Mesothelial cell of epicardium (in vitro differentiated cells): Measurements from ENCODE around the gene MBNL1. TPM values are rescaled to one million over a fixed set of nuclear protein-coding genes. Genes with fewer than 3 reads are reported as not detected.
"Not testable (repeated sequence)": the region's sequence is repeated elsewhere in the genome, so short reads cannot be mapped to it uniquely, and the experiment has no call there.

ENCODE experiments used
- DNase-seq, 2 experiments: peaks; one replicate each; pipeline ENCODE4 v3.0.0; 2021; ENCODE audit warnings: low spot score in 2 of 2; ENCODE audit not compliant: unreplicated experiment in 2 of 2
- H3K27ac Mint-ChIP-seq: 2 replicates; pipeline ENCODE4 v1.8.0; 2021; ENCODE audit warnings: mixed read lengths
- H3K27me3 Mint-ChIP-seq: 2 replicates; pipeline ENCODE4 v1.8.0; 2021; ENCODE audit warnings: low read depth, mixed read lengths
- H3K36me3 Mint-ChIP-seq: 2 replicates; pipeline ENCODE4 v1.8.0; 2021; ENCODE audit warnings: mixed read lengths
- H3K4me1 Mint-ChIP-seq: 2 replicates; pipeline ENCODE4 v1.8.0; 2021; ENCODE audit warnings: mixed read lengths
- H3K4me3 Mint-ChIP-seq: 2 replicates; pipeline ENCODE4 v1.8.0; 2021; ENCODE audit warnings: mild to moderate bottlenecking, moderate library complexity, mixed read lengths
- H3K9me3 Mint-ChIP-seq: 2 replicates; pipeline ENCODE4 v1.8.0; 2021; ENCODE audit warnings: mixed read lengths
- CTCF ChIP-seq: fragments of 200-600 bp; sonication (generic); IDR thresholded peaks from one replicate; pipeline ENCODE4 v1.5.0; 2021; ENCODE audit warnings: antibody characterized with exemption; ENCODE audit not compliant: unreplicated experiment
- total RNA-seq: library from RNA; stranded (reverse); gene quantifications from 3 replicates; pipeline ENCODE4 v1.2.1, GENCODE V29; 2021

Gene MBNL1
- total RNA-seq, 1 donor from 2014 or later = 74.8 TPM

- no peak for TF ChIP-seq CTCF
- Mint-ChIP-seq H3K27ac (no peak overlapping the region), H3K36me3 (peaks cover 2% of the 10 kb centered on the region), H3K4me1 (peaks cover 32% of the 10 kb centered on the region), H3K27me3 (no peaks in the 10 kb centered on the region), H3K4me3 (no peak overlapping the region), H3K9me3 (no peaks in the 10 kb centered on the region)
- no peak for DNase-seq
Measured at GRCh38 chr3:152391671-152392070, 122.9 kb downstream of the MBNL1 start.

- Mint-ChIP-seq H3K27me3 (no peaks in the 10 kb centered on the region), H3K9me3 (no peaks in the 10 kb centered on the region), H3K4me1 (peaks cover 29% of the 10 kb centered on the region), H3K36me3 (peaks cover 5% of the 10 kb centered on the region), H3K4me3 (no peak overlapping the region), H3K27ac (peak overlapping the region; percentile 72)
- no peak for TF ChIP-seq CTCF
- DNase-seq = no peak
Measured at GRCh38 chr3:152392272-152392880, 123.6 kb downstream of the MBNL1 start.

GRCh38 chr3:152394246-152394645, 125.5 kb downstream of the MBNL1 start:
- Mint-ChIP-seq H3K4me1 (peaks cover 31% of the 10 kb centered on the region), H3K27me3 (no peaks in the 10 kb centered on the region), H3K27ac (no peak overlapping the region), H3K36me3 (peaks cover 5% of the 10 kb centered on the region), H3K9me3 (no peaks in the 10 kb centered on the region), H3K4me3 (no peak overlapping the region)
- DNase-seq = no peak
- TF ChIP-seq CTCF = no peak

- H3K9me3 Mint-ChIP-seq = no peaks in the 10 kb centered on the region
- no peak overlapping the region for H3K4me3 Mint-ChIP-seq
- no peak overlapping the region for H3K27ac Mint-ChIP-seq
- peaks cover 5% of the 10 kb centered on the region for H3K36me3 Mint-ChIP-seq
- H3K27me3 Mint-ChIP-seq = no peaks in the 10 kb centered on the region
- DNase-seq = no peak
- H3K4me1 Mint-ChIP-seq = peaks cover 35% of the 10 kb centered on the region
- TF ChIP-seq CTCF = no peak
Measured at GRCh38 chr3:152395764-152396163, 127.0 kb downstream of the MBNL1 start.

GRCh38 chr3:152396867-152397266, 128.1 kb downstream of the MBNL1 start:
- Mint-ChIP-seq H3K4me1 (peaks cover 26% of the 10 kb centered on the region), H3K9me3 (no peaks in the 10 kb centered on the region), H3K36me3 (peaks cover 5% of the 10 kb centered on the region), H3K27me3 (no peaks in the 10 kb centered on the region), H3K4me3 (no peak overlapping the region), H3K27ac (no peak overlapping the region)
- no peak for DNase-seq
- no peak for TF ChIP-seq CTCF

GRCh38 chr3:152397348-152397747, 128.6 kb downstream of the MBNL1 start:
- not testable (repeated sequence) for H3K4me3 Mint-ChIP-seq, H3K9me3 Mint-ChIP-seq, H3K36me3 Mint-ChIP-seq, H3K27me3 Mint-ChIP-seq, DNase-seq, H3K27ac Mint-ChIP-seq
- H3K4me1 Mint-ChIP-seq = peaks cover 21% of the 10 kb centered on the region
